Testis (tissue), 3 donors: ENCODE measurements around the gene PTPMT1. TPM values are rescaled to one million over a fixed set of nuclear protein-coding genes. Genes with fewer than 3 reads are reported as not detected.
"Not testable (repeated sequence)": the region's sequence is repeated elsewhere in the genome, so short reads cannot be mapped to it uniquely, and the experiment has no call there.

ENCODE experiments used
- DNase-seq: peaks from one replicate; pipeline ENCODE4 v3.0.0-alpha.2; 2019
- H3K27ac ChIP-seq, 2 donors: fragments of 200-600 bp; sonication (generic); one replicate each; pipeline ENCODE4 v1.5.1; 2019
- H3K27me3 ChIP-seq: fragments of 200-600 bp; sonication (generic); one replicate; pipeline ENCODE4 v1.5.1; 2019
- H3K36me3 ChIP-seq: fragments of 200-600 bp; sonication (generic); one replicate; pipeline ENCODE4 v1.5.1; 2017; ENCODE audit warnings: low read depth; ENCODE audit errors: missing control alignments
- H3K4me1 ChIP-seq: fragments of 200-600 bp; sonication (generic); one replicate; pipeline ENCODE4 v1.5.1; 2019
- H3K4me3 ChIP-seq, 2 donors: fragments of 200-600 bp; sonication (generic); one replicate each; pipeline ENCODE4 v1.5.1; 2017 to 2019
- H3K9me3 ChIP-seq: fragments of 200-600 bp; sonication (generic); one replicate; pipeline ENCODE4 v1.5.1; 2017
- CTCF ChIP-seq, 3 experiments: fragments of 450-650 bp in 2 of 3; fragments of 200-600 bp in 1 of 3; sonication (generic) in 1 of 3; IDR thresholded peaks; one replicate each; pipeline ENCODE4 v1.5.1; 2016 to 2019; ENCODE audit warnings: antibody characterized with exemption in 3 of 3, mild to moderate bottlenecking in 2 of 3, moderate library complexity in 1 of 3
- POLR2A ChIP-seq: fragments of 450-650 bp; IDR thresholded peaks from one replicate; pipeline ENCODE4 v1.6.1; 2017; ENCODE audit warnings: antibody characterized with exemption, mild to moderate bottlenecking, moderate library complexity
- WGBS, 2 donors: methylation state at CpG; one replicate each; pipeline ENCODE4 v1.1.5; 2018; 5-methylcytosine and 5-hydroxymethylcytosine counted together
- intact Hi-C: fragments of 100-400 bp; cut with DNase I; formaldehyde crosslinking; loops from one replicate; pipeline ENCODE4 v1.15.1; 2023; ENCODE audit warnings: low total_unique reads
- polyA plus RNA-seq: library from polyadenylated mRNA; stranded (reverse); fragments of 350-450 nt; fragmentation: Illumina TruSeq; extraction: RNeasy Lipid Tissue Mini Kit (QIAGEN cat#74804); gene quantifications from one replicate; pipeline ENCODE4 v1.2.3, GENCODE V29; 2014; ENCODE audit warnings: low read depth, low replicate concordance; ENCODE audit not compliant: insufficient read depth
- total RNA-seq, 2 donors: library from RNA; depleted of rRNA; stranded (reverse); fragments of >200 nt; gene quantifications; one replicate each; pipeline ENCODE4 v1.2.3, GENCODE V29; 2016

The PTPMT1 gene
- total and polyA plus RNA-seq, 3 donors from 2014 or later: 172 to 239 (median 204) TPM

DNA sequence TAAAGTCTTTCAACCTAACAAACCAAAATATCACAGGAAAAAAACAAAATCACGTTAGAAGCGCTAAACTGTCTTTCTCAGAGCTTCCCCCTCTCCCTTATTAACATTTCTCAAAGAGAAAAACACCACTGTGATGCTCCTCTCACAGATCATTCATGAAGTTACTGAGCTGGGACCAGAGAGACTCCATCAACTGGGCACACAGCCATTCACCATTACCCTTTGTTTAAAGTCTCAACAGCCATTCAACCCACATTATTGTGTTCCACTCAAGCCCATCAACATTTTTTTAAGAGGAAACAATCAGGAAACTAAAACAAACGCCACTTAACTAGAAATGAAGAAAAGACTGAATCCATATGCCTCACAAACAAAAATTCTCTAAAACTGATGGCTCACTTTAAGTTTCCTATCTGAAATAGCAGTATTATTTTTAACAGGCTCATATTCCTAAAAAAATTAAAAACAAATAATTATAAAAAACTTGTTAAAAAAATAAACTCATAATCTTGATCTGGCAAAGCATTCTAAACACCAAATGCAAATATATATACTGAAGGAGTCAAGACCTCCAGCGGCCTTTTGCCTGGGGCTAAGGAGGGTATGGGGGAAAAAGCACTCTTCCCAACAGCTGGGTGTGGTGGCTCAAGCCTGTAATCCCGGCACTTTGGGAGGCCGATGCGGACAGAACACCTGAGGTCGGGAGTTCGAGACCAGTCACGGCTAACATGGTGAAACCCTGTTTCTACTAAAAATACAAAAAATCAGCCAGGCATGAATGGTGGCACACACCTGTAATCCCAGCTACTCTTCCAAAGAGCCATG lies 26.4 kb upstream of the PTPMT1 start:
- no peak for DNase-seq
- no peak overlapping the region for H3K4me3 ChIP-seq
- intact Hi-C loops: no loop called here
- H3K36me3 ChIP-seq: no peaks in the 10 kb centered on the region
- H3K4me1 ChIP-seq: peaks cover 15% of the 10 kb centered on the region
- H3K9me3 ChIP-seq: no peaks in the 10 kb centered on the region
- H3K27me3 ChIP-seq: no peaks in the 10 kb centered on the region
- WGBS, 2 donors: 82 to 83% methylated on average over 10 of the region's 10 CpGs
- TF ChIP-seq CTCF (IDR thresholded peaks at IDR 0.05) (no peak), POLR2A (no peak)
- H3K27ac ChIP-seq: no peak overlapping the region

- intact Hi-C loops: no loop called here
- DNase-seq: no peak
- 44 to 51% methylated on average over 2 of the region's 2 CpGs for WGBS, 2 donors
- Histone ChIP-seq H3K4me1 (peaks cover 15% of the 10 kb centered on the region), H3K27ac (no peak overlapping the region), H3K36me3 (no peaks in the 10 kb centered on the region), H3K4me3 (no peak overlapping the region), H3K27me3 (no peaks in the 10 kb centered on the region), H3K9me3 (no peaks in the 10 kb centered on the region)
- TF ChIP-seq CTCF (IDR thresholded peaks at IDR 0.05) (no peak), POLR2A (no peak)
Measured at GRCh38 chr11:47539681-47540039, 25.7 kb upstream of the PTPMT1 start.

GRCh38 chr11:47541070-47541469 lies 24.3 kb upstream of the PTPMT1 start:
- intact Hi-C loops: no loop called here
- Histone ChIP-seq H3K4me1 (peaks cover 15% of the 10 kb centered on the region), H3K4me3 (no peak overlapping the region), H3K27me3 (no peaks in the 10 kb centered on the region), H3K9me3 (no peaks in the 10 kb centered on the region), H3K36me3 (no peaks in the 10 kb centered on the region), H3K27ac (no peak overlapping the region)
- TF ChIP-seq CTCF (IDR thresholded peaks at IDR 0.05): no peak
- no peak for TF ChIP-seq POLR2A
- 84 to 90% methylated on average over 2 of the region's 2 CpGs for WGBS, 2 donors
- DNase-seq: no peak

DNA sequence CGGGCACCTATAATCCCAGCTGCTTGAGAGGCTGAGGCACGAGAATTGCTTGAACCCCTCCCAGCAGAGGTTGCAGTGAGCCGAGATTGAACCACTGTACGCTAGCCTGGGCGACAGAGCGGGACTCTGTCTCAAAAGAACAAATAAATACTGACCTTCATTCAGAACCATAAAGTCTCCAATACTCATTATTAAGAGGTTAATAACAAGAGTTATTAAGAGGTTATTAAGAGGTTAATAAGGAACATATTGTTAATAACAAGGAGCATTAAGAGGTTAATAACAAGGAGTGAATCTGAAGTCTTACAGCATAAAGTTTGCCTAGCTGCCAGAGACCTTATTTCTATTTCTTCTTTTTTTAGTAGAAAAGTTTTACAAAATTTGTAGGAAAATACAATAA lies 20.1 kb upstream of the PTPMT1 start:
- Histone ChIP-seq H3K9me3 (no peaks in the 10 kb centered on the region), H3K27me3 (no peaks in the 10 kb centered on the region), H3K36me3 (no peaks in the 10 kb centered on the region), H3K4me3 (no peak overlapping the region), H3K4me1 (peaks cover 2% of the 10 kb centered on the region), H3K27ac (no peak overlapping the region)
- no peak for TF ChIP-seq CTCF (IDR thresholded peaks at IDR 0.05)
- no peak for TF ChIP-seq POLR2A
- intact Hi-C loops: no loop called here
- 94 to 97% methylated on average over 6 of the region's 6 CpGs for WGBS, 2 donors
- no peak for DNase-seq

GRCh38 chr11:47546274-47546673 lies 19.1 kb upstream of the PTPMT1 start:
- H3K9me3 ChIP-seq, H3K27ac ChIP-seq, intact Hi-C loops, DNase-seq, H3K4me3 ChIP-seq, H3K4me1 ChIP-seq, H3K27me3 ChIP-seq, H3K36me3 ChIP-seq: not testable (repeated sequence)
- WGBS, 2 donors: 81 to 85% methylated on average over 7 of the region's 7 CpGs
